Smooth muscle cell of the brain vasculature (primary cell): Measurements from ENCODE around the gene ADCYAP1R1.

ENCODE experiments used
- DNase-seq: peaks from one replicate; pipeline ENCODE4 v3.0.0-alpha.2; 2012; ENCODE audit warnings: low read depth, low spot score

ADCYAP1R1 gene

DNA sequence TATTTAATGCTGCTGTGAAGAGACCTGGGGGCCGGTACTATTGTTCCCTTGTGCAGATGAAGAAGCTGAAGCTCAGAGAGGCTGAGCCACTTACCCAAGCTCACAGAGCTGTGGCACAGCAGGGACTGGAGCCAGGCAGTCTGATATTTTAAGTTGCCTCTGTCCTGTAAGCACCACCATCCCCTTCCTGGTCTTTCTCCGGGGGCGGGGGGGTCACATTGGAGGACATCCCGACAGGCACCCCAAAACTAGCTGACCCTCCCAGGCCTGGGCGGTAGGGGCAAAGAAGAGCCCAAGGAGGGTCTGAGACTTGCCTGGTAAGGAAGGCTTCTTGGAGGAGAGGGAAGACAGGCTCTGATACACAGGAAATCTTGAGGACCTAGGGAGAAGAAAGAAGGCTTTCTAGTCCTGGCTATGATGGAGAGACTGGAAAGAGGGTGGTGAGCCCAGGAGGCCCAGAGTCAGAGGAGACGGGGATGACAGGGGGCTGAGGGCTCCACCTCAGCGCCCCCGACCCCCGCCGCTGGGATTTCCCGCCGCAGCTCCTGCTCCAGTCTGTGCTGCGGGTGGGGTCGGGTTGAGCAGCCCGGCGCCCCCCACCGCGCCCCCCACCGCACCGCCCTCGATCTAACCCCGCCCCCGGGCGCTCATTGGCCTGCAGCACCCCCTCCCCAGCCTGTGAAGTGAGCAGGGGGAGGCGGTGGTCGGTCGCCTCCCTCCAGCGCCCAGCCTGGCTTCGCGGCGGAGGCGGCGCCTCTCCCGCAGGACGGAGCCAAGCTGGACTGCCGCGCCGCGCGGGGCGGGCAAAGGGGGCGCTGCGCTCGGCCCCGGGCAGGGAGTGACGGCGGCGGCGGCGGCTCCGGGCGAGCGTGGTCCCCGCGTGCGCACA, at the start of gene ADCYAP1R1:
ADCYAP1R1 (plus strand) TSS at position 711 of the 889 bp plus-strand sequence. CDS start 10,957 bp downstream, outside the sequence.
- no peak for DNase-seq

DNA sequence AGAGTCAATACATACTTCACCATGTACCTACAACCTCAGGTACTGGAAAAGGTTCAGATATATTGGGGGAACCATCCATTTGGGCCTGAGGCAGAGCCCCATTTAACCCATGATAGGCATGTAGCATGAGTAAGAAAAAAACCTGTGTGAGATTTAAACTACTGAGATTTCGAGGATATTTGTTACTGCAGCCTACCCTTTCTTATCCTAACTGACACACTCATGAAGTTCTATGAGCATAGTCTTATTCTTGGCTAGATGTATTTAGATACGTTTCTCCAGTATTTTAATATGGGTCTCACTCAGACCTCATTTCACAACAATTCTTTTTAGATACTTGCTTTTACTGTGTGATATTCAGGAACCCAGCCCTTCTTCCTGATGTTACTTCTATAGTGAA, 49.0 kb upstream of the ADCYAP1R1 start:
- no peak for DNase-seq

DNA sequence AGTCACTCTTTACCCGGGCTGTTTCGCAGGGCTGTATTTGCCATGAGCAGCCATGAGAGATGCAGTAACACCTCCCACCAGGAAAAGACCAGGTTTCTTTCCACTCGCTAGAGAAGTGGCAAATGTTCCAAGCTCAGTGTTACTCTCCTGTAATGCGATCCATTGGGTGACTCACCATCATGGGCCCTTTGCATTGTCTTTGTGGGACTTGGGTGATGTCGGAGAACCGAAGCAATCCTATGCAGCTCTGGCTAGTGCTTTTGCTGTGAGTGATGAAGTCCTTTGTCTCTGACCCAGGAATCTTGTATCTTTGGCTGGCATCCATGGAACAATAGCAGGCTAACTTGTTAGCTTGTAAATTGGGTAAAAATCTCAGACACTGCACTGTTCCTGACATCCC, 48.4 kb upstream of the ADCYAP1R1 start:
- no peak for DNase-seq

DNA sequence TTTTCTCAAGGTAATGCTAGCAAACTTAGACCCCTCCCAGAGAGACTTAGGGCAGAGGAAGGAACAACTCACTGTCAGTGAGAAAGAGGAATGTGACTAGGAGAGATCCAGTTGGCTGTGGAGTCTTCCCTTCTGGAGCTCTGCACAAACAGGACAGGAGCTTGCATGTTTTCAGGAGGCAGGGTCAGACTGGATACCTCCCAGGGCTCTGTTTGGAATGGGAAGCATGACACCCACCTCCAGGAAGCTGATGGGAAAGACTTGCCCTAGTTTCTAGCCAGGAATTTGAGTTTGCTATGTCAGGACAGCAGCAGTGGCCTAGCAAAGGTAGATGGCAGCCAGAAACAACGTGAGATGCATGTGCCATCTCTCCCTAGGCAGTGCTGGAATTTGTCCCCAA, 47.7 kb upstream of the ADCYAP1R1 start:
- DNase-seq = no peak

DNA sequence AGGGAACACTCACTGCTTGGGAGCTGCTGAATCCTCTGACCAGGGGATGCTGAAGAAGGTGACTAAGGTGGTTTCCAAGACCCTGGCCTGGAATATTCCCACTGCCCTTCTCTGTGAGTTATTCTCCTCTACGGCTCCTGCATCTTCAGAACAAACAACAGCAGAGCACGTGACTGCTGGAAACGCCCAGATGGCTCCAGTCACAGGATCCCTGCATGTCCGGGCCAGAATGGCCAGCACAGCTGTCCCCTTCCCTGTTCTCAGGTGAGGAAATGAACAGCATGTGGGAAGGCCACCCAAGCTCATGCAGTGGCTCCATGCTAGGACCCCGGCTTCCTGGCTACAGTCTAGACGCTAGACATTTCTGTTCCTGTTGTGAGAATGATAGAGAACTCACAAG, 45.3 kb upstream of the ADCYAP1R1 start:
- DNase-seq = no peak

DNA sequence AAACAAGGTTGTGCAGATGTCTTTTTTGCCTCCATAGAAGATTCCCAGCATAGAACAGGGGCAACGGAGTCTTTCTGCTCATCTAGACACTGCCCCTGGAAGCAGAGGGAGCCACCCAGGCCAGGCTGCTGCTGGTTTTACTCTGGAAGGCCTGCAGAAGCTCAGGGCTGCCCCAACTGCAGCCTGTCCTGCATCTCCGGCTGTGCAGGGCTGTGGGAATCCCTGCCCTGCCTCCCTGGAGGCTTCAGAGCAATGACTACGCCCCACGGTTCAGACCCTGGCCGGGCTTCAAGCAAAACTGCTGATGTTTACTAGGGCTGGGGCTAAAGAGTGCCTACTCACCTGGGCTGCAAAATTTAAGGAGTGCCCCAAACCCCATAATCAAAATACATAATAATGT, 44.5 kb upstream of the ADCYAP1R1 start:
- no peak for DNase-seq

DNA sequence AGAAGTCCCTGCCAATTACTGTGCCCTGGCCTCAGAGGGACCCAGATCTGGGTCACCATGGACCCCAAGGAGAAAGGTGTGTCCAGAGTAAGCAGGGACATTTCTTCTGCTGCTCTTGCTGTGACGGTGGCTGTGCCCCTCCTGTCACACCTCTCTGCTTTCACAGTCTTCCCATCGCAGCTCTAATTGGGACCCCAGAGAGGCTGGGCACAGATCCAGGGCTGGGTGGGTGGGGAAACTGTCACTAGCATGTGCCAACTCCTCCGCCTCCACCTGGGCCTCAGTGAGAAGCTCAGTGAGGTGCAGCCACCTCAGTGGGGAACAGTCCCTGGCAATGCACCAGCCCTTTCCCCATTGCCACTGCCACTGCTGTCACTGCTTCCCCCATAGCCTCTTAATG, 37.3 kb upstream of the ADCYAP1R1 start:
- no peak for DNase-seq

DNA sequence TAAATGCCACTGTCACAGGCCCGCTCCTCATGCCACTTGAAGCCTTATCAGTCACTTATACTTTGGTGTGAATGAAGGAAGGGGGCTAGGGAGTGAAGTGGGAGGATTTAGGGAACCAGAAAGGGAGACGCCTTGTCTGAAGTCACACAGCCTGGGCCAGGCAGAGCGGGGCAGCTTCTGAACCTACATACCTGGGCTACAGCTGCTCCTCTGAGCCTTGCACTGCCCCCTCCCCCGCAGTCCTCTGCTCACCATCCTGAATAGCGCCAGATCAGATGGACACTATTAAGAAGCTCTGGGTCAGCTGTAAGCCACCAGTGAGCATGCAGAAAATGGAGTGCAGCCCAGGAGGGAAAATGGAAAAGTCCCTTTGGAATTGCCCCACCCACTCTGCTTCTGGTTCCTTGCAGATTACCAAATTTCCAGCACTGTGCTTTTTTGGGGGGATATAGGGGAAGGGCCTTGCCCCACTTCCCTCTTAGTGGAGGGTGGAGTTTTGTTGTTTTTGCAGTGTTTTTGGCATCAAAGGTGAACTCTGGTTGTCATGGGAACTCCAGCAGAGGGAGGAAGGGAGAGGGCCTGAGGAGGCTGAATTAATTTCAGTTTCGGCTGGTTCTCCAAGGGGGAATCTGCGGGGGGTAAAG, 35.0 kb upstream of the ADCYAP1R1 start:
- DNase-seq = no peak

DNA sequence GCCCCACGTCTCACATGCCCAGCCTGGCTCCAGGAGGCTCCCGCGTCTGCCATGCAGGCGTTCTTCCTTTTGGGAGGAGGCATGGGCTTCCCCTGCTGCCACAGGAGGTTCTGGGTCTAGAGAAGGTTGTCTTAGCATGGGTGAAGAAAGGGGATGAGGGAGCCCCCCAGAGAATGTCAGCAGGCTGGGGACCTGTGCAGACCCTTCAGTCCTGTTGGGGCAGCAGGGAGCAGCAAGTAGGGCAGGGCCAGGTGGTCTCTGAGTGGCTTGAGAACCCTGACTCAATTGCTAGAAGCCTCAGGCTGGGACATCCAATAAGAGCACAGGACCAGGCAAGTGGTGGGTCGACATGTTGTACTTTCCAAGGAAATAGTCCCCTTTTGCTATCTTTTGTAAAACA, 34.4 kb upstream of the ADCYAP1R1 start:
- DNase-seq = no peak

DNA sequence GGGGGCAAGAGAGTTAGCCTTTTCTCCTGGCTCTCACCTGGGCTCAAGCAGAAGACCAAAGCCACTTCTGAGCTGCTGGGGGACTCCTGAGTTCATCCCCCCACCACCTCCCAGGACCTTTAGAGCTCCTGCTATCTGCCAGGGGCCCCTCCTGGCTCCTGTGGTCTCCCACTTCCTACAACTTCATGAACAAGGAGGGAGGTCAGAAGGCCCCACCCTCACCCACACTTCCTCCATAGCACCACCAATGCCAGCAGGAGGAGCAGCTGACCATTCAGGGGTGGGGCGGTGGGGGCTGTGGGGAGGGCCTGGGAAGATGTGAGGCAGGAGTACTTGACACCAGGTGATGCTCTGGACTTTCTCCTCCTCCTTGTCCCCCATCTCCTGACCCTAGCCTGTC, 32.6 kb upstream of the ADCYAP1R1 start:
- no peak for DNase-seq

DNA sequence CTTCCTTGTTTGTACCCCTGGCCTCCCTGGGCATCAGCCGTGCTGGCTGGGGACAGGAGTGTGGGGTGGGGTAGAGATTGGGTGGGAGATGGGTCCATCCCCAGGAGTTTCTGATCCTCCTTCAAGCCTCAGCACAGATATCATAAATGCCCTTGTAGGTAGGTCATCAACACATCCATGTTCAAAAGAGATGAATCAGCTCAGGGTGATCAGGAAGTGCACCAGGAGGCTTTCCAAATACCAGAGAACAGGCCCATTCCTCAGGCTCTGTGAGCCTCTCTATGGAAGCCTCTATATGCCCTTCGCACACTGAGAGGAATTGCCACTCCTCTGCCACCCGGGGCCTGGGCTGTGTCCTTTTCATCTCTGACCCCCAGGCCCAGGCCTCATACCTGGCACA, 31.9 kb upstream of the ADCYAP1R1 start:
- DNase-seq = no peak

DNA sequence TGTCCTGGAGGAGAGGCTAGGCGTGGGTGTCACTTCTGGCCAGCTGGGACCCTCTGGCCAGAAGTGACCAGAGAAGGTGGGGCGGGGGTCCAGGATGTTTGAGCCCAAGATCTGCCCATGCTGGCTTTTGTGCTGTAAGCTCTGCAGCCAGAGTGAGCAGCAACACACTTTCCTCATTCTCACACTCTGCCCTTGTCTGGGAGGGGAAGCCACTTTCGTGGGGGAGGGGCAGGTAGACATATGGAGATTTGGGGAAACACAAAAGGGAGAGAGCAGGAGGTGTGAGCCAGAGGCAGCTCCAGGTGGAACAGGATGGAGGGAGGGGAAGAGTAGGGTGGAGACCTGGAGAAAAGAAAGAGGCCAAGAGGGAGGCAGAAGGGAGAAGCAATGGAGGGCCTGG, 31.5 kb upstream of the ADCYAP1R1 start:
- DNase-seq = no peak

DNA sequence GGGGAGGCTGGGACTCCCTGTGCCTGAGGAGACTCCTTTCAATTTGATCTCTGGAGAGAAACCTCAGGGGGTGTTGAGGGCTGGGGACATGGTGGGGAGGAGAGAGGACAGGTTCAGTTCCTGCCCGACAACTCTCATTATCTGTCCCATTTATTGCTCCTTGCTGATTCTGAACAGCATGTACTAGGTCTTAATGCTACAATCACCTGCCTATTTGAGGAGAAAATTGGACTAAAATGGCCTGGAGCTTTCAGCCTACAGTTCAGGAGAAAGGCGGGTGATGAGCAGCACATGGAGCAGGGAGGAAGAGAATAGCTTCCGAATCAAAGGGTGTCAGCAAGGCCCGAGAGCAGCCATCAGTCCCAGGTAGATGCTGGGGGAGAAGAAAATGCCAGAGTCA, 30.0 kb upstream of the ADCYAP1R1 start:
- DNase-seq = no peak

DNA sequence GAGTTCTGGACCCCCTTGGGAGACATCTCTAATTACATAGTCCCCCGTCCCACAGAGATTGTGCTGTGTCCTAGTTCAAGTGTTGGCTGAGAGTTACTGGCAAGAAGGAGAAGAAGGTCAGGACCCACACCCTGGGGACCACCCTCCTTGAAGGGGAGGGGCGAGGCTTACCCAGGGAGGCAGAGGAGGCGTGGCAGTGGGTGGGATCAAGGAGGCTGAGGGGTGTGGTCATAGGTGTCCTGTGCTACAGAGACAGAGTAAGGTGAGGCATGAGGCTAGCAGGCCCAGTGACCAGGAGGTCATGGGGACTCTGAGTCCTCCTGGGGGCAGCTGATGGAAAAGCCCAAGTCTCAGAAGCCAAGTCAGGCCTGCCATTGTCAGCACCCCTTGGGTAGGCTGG, 29.4 kb upstream of the ADCYAP1R1 start:
- DNase-seq = no peak

DNA sequence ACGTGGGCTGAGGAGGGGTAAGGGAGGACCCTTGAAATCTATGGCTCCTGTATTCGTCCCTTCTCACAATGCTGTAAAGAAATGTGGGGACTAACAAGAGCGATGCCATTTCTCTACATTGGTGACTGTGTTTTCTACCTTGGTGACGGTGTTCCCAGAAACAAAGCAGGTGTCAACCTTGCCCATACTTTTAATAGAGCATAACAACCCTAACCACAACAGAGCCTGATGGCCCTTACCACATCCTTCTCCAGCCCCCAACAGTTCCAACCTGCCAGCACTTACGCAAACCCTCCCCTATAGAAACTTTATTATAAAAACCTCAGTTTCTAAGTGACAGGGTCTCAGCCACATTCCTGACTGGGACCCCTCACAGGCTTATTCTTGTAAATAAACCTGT, 28.2 kb upstream of the ADCYAP1R1 start:
- DNase-seq = no peak

DNA sequence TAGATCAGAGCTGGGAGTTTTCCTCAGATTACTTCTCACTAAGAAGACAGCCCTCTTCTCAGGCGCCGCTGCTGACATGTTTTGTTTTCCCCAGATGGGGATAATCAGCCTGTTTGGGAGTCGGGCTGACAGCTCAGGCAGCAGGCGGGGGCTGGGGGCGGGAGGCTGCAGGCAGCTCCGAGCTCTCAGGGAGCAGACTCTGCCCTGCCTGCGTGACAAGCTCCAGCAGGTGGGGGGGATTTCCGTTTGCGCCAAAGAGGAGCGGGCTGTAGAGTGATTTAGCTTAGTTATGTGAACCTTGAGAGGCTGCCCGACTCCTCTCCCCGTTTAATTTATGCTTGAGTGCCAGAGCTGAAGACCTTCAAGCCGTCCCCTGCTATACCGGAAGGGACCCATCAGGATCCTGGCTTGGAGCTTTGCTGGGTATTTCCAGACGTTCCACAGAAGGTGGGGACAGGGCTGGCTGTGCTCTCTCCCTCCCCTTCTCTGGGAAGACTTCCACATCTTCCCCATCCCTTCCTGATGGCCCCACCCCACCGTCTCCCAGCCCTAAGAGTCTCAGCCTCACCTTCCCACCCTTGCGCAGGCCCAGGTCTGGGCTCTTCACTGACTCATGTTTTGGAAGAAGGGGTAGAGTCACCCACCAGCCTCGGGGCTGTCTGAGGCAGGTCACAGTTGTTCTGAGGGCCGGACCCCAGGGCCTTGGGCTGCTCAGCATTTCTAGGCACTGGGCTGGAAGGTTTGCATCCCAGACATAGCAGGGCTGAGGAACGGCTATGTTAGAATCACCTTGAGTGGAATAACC, 24.7 kb upstream of the ADCYAP1R1 start:
- no peak for DNase-seq

DNA sequence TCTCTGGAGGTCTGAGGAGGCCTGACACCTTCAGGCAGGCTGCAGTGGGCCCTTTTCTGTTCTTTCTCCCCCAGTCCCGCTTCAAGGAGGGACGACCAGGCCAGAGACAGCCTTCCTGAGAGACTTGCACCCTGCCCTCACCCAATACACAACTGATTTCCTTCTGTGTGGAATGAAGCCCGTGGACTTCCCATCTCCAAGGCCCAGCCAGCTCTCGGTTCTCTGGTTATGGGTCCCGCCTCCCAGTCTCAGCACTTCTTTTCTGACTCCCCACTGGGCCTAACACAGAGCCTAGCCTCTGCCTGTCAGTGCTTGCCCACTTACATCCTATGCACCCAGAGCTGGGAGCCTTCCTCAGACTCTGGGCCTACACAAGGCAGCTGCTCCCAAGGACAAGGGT, 24.1 kb upstream of the ADCYAP1R1 start:
- no peak for DNase-seq

DNA sequence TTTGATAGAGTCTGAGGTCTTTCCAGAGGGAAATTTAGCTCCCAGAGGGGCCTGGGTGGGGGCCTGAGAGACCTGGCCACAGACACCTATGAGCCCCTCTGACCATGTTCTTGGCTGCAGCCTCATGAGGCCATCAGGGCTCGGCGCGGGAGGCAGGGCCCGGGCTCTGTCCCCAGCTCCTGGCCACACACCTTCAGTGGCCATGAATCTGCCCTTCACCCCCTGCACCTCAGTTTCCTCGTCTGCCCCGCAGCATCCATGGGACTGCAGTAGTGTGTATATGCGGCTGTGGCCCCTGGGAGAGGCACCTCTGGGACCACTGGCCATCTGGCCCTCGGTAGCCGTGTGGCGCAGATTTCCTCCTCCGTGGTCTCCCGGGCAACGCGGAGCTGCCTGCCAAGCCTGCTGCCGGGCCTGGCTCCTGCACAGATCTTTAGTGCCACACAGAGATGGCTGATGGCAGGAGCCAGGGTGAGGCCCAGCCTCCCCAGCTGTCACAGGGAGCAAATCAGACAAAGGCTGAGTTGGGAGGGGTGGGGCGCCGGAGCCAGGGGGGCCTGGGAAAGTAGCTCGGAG, 23.6 kb upstream of the ADCYAP1R1 start:
- no peak for DNase-seq

DNA sequence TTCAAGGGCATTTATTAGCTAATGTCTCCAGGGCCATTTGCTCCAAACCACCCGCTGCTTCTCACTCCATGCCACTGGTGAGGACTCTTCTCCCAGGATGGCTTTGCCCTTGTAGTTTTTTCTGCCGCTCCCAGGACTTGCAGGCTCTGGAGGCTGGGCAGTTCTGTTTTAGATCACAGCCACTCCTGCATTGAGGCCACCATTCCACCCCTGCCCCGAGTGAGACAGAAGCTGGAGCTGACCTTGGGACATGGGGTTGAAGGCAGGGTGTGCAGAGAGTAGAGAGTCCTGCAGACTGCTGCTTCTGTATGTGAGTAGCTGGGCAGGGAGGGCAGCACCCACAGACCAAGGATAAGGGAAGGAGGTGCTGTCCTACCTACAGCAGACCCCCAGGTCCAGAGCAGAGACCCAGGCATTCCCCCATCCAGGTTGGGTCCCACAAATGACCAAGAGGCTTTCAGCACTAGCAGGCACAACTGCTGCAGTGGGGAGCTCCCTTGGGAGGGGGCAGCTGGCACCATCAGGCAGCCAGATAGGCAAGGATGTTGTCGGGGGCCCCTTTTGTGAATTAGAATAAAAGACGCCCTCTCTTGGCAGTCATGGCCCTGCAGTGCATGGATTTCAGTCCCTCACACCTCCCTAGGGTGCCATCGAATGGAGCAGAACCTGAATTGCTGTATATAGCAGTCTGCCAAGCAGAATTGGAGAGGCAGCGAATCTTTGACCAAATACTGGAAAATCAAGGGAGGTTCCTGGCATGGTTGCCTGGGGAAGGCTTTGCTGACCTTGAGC, 22.7 kb upstream of the ADCYAP1R1 start:
- DNase-seq = no peak

DNA sequence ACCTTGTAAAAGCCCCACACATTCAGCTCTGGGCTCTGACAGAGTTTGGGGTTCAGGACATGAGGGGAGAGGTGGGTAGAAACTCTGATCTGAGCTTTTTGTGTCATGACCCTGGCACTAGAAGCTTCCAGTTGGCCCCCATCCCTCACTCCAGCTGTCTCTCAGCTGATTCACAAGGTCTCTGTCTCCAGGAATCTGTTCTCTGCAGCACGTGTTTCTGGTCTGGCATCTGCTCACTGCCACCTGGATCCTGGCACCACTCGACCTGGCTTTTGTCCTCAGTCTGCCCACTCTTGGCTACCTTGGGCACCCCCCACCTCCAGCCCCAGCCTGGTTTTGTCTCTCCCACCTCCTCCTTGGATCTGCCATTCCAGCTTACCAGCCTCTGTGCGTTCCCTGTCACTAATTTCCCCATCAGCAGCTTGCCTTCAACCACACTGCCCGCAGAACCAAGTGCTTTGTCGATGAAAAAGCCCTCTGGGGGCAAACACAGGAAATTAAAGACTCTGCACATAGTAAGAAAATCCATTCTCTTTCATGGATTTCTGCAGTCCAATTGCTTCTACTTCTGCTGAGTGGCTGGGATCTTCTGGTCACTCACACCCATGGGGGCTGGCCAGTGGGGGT, 18.3 kb upstream of the ADCYAP1R1 start:
- DNase-seq = no peak

DNA sequence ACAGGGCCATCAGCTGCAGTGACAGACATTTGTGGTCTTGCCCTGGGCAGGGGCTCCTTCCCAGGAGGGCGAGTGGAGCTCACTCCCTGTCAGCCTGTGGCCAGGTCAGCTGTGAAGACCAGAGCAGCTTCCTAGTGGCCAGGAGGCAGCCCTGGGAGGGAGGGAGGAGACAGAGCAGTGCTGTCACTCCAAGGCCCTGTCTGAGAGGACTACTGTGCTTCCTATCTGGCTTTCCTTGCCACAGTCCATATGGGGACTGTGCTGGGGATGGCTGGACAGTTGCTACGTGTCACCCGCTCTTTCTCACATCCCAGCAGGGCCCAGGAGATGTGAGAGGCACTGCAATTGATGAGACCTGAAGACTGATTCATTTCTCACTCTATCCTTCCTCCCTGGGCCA, 15.2 kb upstream of the ADCYAP1R1 start:
- DNase-seq = no peak
